GM12801 (cell line): Measurements from ENCODE around the gene FSTL4.

Experiments
- CTCF ChIP-seq: IDR thresholded peaks from one replicate; pipeline ENCODE4 v1.5.1; 2011; ENCODE audit warnings: control low read depth; ENCODE audit not compliant: insufficient read length; ENCODE audit errors: extremely low read depth

The FSTL4 gene

GRCh38 chr5:133635051-133635450 is 22.7 kb upstream of the FSTL4 start:
- TF ChIP-seq CTCF: no peak

- no peak for TF ChIP-seq CTCF
These were observed 14.8 kb upstream of the FSTL4 start for GRCh38 chr5:133627180-133627579.

DNA sequence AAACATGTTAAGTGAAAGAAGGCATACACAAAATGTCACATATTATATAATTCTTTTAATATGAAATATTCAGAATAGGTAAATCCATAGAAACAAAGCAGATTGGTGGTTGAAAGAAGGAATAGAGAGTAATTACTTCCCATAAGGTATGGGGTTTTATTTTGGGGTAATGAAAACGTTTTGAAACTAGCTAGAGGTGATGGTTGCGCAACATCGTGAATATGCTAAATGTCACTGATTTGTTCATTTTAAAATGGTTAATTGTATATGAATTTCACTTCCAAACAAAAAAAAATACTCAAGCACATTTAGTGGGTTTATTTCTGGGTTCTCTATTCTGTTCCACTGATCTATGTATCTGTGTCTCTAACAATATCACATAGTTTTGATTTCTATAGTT is 12.0 kb upstream of the FSTL4 start:
- no peak for TF ChIP-seq CTCF

GRCh38 chr5:133618141-133618540 is 5.8 kb upstream of the FSTL4 start:
- TF ChIP-seq CTCF: no peak

DNA sequence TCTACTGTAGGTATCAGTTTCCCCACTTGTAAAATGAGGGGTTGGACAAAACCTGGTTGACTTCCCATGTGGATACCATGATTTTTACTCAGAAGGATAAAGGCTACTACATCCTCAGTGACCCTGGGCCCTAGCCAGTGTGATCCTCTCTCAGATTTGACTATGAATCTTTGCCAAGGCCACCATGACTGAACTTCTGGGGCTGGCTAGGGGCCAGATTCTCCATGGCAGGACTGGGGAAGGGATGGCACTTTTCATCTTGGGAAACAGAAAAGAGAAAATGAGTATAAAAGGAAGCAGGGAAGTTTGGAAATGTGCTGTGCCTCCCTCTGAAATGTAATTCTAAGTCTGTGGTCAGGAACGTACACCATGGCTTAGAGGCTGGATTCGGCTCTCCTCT is 1.4 kb upstream of the FSTL4 start:
- no peak for TF ChIP-seq CTCF

- TF ChIP-seq CTCF: no peak
These were observed 843 bp upstream of the FSTL4 start for GRCh38 chr5:133613184-133613583.

- no peak for TF ChIP-seq CTCF
These were observed 738 bp downstream of the FSTL4 start for GRCh38 chr5:133611357-133612248.
